Endothelial cell of umbilical vein (primary cell): Measurements from ENCODE around the gene CD2AP. TPM values are rescaled to one million over a fixed set of nuclear protein-coding genes. Genes with fewer than 3 reads are reported as not detected.

Experiments
- BruUV-seq: library from RNA; stranded (reverse); fragments of 400-500 nt; replicated peaks from 2 replicates; lab custom pipeline; 2021; lab: Mats Ljungman, UMichigan
- CTCF ChIA-PET: fragments of 300-600, 350-600 bp; sonication (Branson Sonifier 250); formaldehyde crosslinking; loops from one replicate; lab custom pipeline; 2021; ENCODE audit warnings: antibody characterized with exemption, inconsistent platforms; lab: Charles Lee
- POLR2A ChIA-PET: fragments of 300-600, 350-600 bp; sonication (Branson Sonifier 250); formaldehyde crosslinking; loops from one replicate; lab custom pipeline; 2021; ENCODE audit warnings: antibody characterized with exemption, inconsistent platforms; lab: Charles Lee
- DNase-seq: peaks from one replicate; pipeline ENCODE4 v3.0.0-alpha.2; 2011; ENCODE audit warnings: low read depth, low spot score
- FAIRE-seq: peaks from 2 replicates; lab custom pipeline; 2011; peaks lifted over from hg19 to GRCh38; lab: Jason Lieb, UNC
- H2AFZ ChIP-seq: 2 replicates; pipeline ENCODE4 v1.6.0; 2012; ENCODE audit warnings: low read depth, low read length, control low read depth, inconsistent platforms
- H3K27ac ChIP-seq: 2 replicates; pipeline ENCODE4 v1.5.1; 2011; ENCODE audit warnings: low read depth, mild to moderate bottlenecking, control low read depth, low read length, moderate library complexity; ENCODE audit not compliant: insufficient read depth
- H3K27me3 ChIP-seq, 2 experiments: 2 replicates each; pipeline versions ENCODE4 v1.6.0 to v1.6.1; 2011; ENCODE audit warnings: low read length in 2 of 2, mixed read lengths in 1 of 2; ENCODE audit not compliant: control insufficient read depth in 2 of 2, insufficient read depth in 2 of 2
- H3K36me3 ChIP-seq, 2 experiments: 2 replicates in 1 of 2; 3 replicates in 1 of 2; pipeline ENCODE4 v1.5.1; 2011; ENCODE audit warnings: low read length in 2 of 2, mild to moderate bottlenecking in 1 of 2, moderate library complexity in 1 of 2; ENCODE audit not compliant: control insufficient read depth in 2 of 2, insufficient read depth in 2 of 2; ENCODE audit errors: extremely low read depth in 1 of 2
- H3K4me1 ChIP-seq: 3 replicates; pipeline ENCODE4 v1.5.1; 2011; ENCODE audit warnings: mild to moderate bottlenecking, low read length; ENCODE audit not compliant: control insufficient read depth, insufficient read depth; ENCODE audit errors: extremely low read depth
- H3K4me2 ChIP-seq: 2 replicates; pipeline ENCODE4 v1.6.1; 2011; ENCODE audit warnings: low read length, control low read depth, mixed read lengths; ENCODE audit not compliant: insufficient read depth
- H3K4me3 ChIP-seq, 3 experiments: fragments of 200-600 bp in 1 of 3; sonication (generic), shearing (Covaris generic) in 1 of 3; replicated peaks in 1 of 3; 2 replicates each; pipeline ENCODE4 v1.5.1; 2011 to 2016; ENCODE audit warnings: control low read depth in 3 of 3, low read length in 3 of 3, mild to moderate bottlenecking in 2 of 3, inconsistent platforms in 1 of 3, low read depth in 1 of 3, moderate library complexity in 1 of 3; ENCODE audit not compliant: insufficient read depth in 1 of 3
- H3K79me2 ChIP-seq: 2 replicates; pipeline ENCODE4 v1.6.0; 2012; ENCODE audit warnings: low read length, inconsistent platforms; ENCODE audit not compliant: control insufficient read depth, insufficient read depth
- H3K9ac ChIP-seq: replicated peaks from 2 replicates; pipeline ENCODE3; 2011; ENCODE audit warnings: low read length, control low read depth; ENCODE audit not compliant: insufficient read depth; ENCODE audit errors: extremely low read depth
- H3K9me1 ChIP-seq: replicated peaks from 3 replicates; pipeline ENCODE4 v1.6.0; 2011; ENCODE audit warnings: mild to moderate bottlenecking, low read length; ENCODE audit not compliant: control insufficient read depth, insufficient read depth; ENCODE audit errors: extremely low read depth
- H3K9me3 ChIP-seq: replicated peaks from 2 replicates; pipeline ENCODE4 v1.5.1; 2012; ENCODE audit warnings: low read length, inconsistent platforms; ENCODE audit not compliant: control insufficient read depth, insufficient read depth
- H4K20me1 ChIP-seq: replicated peaks from 2 replicates; pipeline ENCODE3; 2011; ENCODE audit warnings: mild to moderate bottlenecking, low read length; ENCODE audit not compliant: control insufficient read depth, insufficient read depth; ENCODE audit errors: extremely low read depth
- EZH2 ChIP-seq: IDR thresholded peaks from 2 replicates; pipeline ENCODE4 v1.6.1; 2012; ENCODE audit warnings: borderline replicate concordance, low read depth, mild to moderate bottlenecking, moderate library complexity, low read length, inconsistent platforms; ENCODE audit not compliant: severe bottlenecking
- FOS ChIP-seq: IDR thresholded peaks from 2 replicates; pipeline ENCODE4 v1.6.1; 2011; ENCODE audit warnings: mild to moderate bottlenecking, low read length, moderate library complexity, borderline replicate concordance; ENCODE audit not compliant: insufficient read depth
- GATA2 ChIP-seq: IDR thresholded peaks from 2 replicates; pipeline ENCODE4 v1.7.0; 2011; ENCODE audit warnings: low read depth, mild to moderate bottlenecking, moderate library complexity, mixed read lengths, low read length; ENCODE audit not compliant: insufficient read length, insufficient read depth
- JUN ChIP-seq: IDR thresholded peaks from 2 replicates; pipeline ENCODE4 v1.6.1; 2011; ENCODE audit warnings: borderline replicate concordance, low read depth; ENCODE audit not compliant: insufficient read length, insufficient read depth
- MYC ChIP-seq: IDR thresholded peaks from one replicate; pipeline ENCODE4 v1.6.1; 2011; ENCODE audit warnings: mild to moderate bottlenecking, low read depth, low read length
- POLR2A ChIP-seq: IDR thresholded peaks from 2 replicates; pipeline ENCODE4 v1.6.1; 2012; ENCODE audit warnings: low read depth, mild to moderate bottlenecking, control low read depth, low read length
- POLR2AphosphoS5 ChIP-seq: IDR thresholded peaks from 2 replicates; pipeline ENCODE4 v1.6.1; 2012; ENCODE audit warnings: low read depth, mild to moderate bottlenecking, control low read depth, low read length, moderate library complexity; ENCODE audit not compliant: insufficient read depth
- dilution Hi-C: fragments of 300-500 bp; cut with MboI; formaldehyde crosslinking; loops from one replicate; pipeline ENCODE4 v1.15.0; 2019; ENCODE audit warnings: low sequenced_read_pairs; ENCODE audit not compliant: extremely low pct_ligation_motif_present
- intact Hi-C: fragments of 100-400 bp; cut with micrococcal nuclease; formaldehyde crosslinking; loops from one replicate; pipeline ENCODE4 v1.10.0; 2022
- polyA plus RNA-seq, 4 experiments: library from polyadenylated mRNA; depleted of rRNA in 3 of 4; stranded (reverse) in 3 of 4; unstranded in 1 of 4; fragments of >200 nt; gene quantifications; 2 replicates each; pipeline versions ENCODE4 v1.2.1 to v1.2.3, GENCODE V29; 2011 to 2012; ENCODE audit warnings: missing spikeins in 1 of 4
- total RNA-seq: library from RNA; stranded (reverse); gene quantifications from 2 replicates; pipeline ENCODE4 v1.2.3, GENCODE V29; 2021
- TF ChIP-seq, protein P1 (sequence below): IDR thresholded peaks from 2 replicates; pipeline ENCODE4 v1.6.1; 2011; ENCODE audit not compliant: insufficient read depth, insufficient read length
- TF ChIP-seq, protein P2 (sequence below), 2 donors: IDR thresholded peaks; 1 replicate in 1 of 2; 2 replicates in 1 of 2; pipeline ENCODE4 v1.5.1; 2011; ENCODE audit warnings: low read length in 2 of 2, mild to moderate bottlenecking in 2 of 2, moderate library complexity in 2 of 2, control low read depth in 1 of 2, inconsistent platforms in 1 of 2, low read depth in 1 of 2; ENCODE audit not compliant: insufficient read depth in 1 of 2; ENCODE audit errors: extremely low read depth in 1 of 2

Gene CD2AP
- total and polyA plus RNA-seq, 2 donors (not counting 3 experiments of a cell fraction or from before 2014, with no cell fraction given): 4.2 to 39.8 TPM

GRCh38 chr6:47603227-47603626 lies 125.6 kb downstream of the CD2AP start:
- no peak for FAIRE-seq
- Histone ChIP-seq H3K4me1 (no peaks in the 10 kb centered on the region), H3K9ac (no peak overlapping the region), H3K36me3 (peaks cover 0 to 5% of the 10 kb centered on the region in 2 experiments), H3K4me3 (no peak overlapping the region), H3K9me1 (no peaks in the 10 kb centered on the region), H3K9me3 (no peaks in the 10 kb centered on the region), H3K27ac (no peak overlapping the region), H3K79me2 (no peaks in the 10 kb centered on the region), H4K20me1 (no peaks in the 10 kb centered on the region), H3K27me3 (no peaks in the 10 kb centered on the region), H2AFZ (no peak overlapping the region), H3K4me2 (no peak overlapping the region)
- dilution Hi-C loops: no loop called here
- intact Hi-C loops: no loop called here
- DNase-seq: no peak
- no TSS peak for BruUV-seq
- CTCF ChIA-PET: interaction anchor here (1.5 kb wide), 1 partner anchor 9 kb away, joined by 5 read pairs; no protein-coding TSS in a partner anchor
- POLR2A ChIA-PET: no interaction called here
- TF ChIP-seq, protein P1, sequence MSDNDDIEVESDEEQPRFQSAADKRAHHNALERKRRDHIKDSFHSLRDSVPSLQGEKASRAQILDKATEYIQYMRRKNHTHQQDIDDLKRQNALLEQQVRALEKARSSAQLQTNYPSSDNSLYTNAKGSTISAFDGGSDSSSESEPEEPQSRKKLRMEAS: no peak
- TF ChIP-seq JUN (no peak), GATA2 (no peak), POLR2A (no peak), POLR2AphosphoS5 (no peak), EZH2 (no peak), MYC (no peak), FOS (no peak)
- TF ChIP-seq, protein P2, sequence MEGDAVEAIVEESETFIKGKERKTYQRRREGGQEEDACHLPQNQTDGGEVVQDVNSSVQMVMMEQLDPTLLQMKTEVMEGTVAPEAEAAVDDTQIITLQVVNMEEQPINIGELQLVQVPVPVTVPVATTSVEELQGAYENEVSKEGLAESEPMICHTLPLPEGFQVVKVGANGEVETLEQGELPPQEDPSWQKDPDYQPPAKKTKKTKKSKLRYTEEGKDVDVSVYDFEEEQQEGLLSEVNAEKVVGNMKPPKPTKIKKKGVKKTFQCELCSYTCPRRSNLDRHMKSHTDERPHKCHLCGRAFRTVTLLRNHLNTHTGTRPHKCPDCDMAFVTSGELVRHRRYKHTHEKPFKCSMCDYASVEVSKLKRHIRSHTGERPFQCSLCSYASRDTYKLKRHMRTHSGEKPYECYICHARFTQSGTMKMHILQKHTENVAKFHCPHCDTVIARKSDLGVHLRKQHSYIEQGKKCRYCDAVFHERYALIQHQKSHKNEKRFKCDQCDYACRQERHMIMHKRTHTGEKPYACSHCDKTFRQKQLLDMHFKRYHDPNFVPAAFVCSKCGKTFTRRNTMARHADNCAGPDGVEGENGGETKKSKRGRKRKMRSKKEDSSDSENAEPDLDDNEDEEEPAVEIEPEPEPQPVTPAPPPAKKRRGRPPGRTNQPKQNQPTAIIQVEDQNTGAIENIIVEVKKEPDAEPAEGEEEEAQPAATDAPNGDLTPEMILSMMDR (IDR thresholded peaks at IDR 0.05; ENCODE audit: extremely low read depth in 1 of 2, insufficient read depth in 1 of 2, low read depth in 1 of 2, low read length in 2 of 2): no peak
